Thoracic aorta (tissue), 2 donors: Measurements from ENCODE around the gene ODF2. TPM values are rescaled to one million over a fixed set of nuclear protein-coding genes. Genes with fewer than 3 reads are reported as not detected.

Experiments used
- ATAC-seq: fragments of 150-250 bp; one replicate; pipeline ENCODE4 v1.8.0; 2017; ENCODE audit warnings: low read depth; ENCODE audit not compliant: insufficient number of reproducible peaks, low FRiP score
- DNase-seq: peaks from one replicate; pipeline ENCODE4 v3.0.0-alpha.2; 2020; ENCODE audit warnings: low spot score
- H3K27ac ChIP-seq, 2 donors: fragments of 200-600 bp; sonication (generic); 1 replicate in 1 of 2; 2 replicates in 1 of 2; pipeline ENCODE4 v1.5.1; 2016; ENCODE audit warnings: mild to moderate bottlenecking in 2 of 2, moderate library complexity in 2 of 2
- H3K27me3 ChIP-seq: fragments of 200-600 bp; sonication (generic); replicated peaks from 2 replicates; pipeline ENCODE4 v1.6.0; 2016; ENCODE audit warnings: mild to moderate bottlenecking; ENCODE audit not compliant: insufficient read depth
- H3K36me3 ChIP-seq: fragments of 200-600 bp; sonication (generic); one replicate; pipeline ENCODE4 v1.5.1; 2016
- H3K4me1 ChIP-seq, 2 donors: fragments of 200-600 bp; sonication (generic); 1 replicate in 1 of 2; 2 replicates in 1 of 2; pipeline versions ENCODE4 v1.5.1 to v1.6.0; 2016; ENCODE audit warnings: low read depth in 2 of 2, mild to moderate bottlenecking in 1 of 2; ENCODE audit not compliant: control insufficient read depth in 1 of 2
- H3K4me3 ChIP-seq: fragments of 200-600 bp; sonication (generic); 2 replicates; pipeline ENCODE4 v1.5.1; 2016; ENCODE audit warnings: mild to moderate bottlenecking
- H3K9me3 ChIP-seq: fragments of 200-600 bp; sonication (generic); 2 replicates; pipeline ENCODE4 v1.5.1; 2016
- CTCF ChIP-seq: fragments of 200-600 bp; sonication (generic); IDR thresholded peaks from one replicate; pipeline ENCODE4 v1.5.1; 2019; ENCODE audit warnings: antibody characterized with exemption
- total RNA-seq, 2 donors: library from RNA; depleted of rRNA; stranded (reverse); fragments of >200 nt; gene quantifications; one replicate each; pipeline versions ENCODE4 v1.1.0 to v1.2.3, GENCODE V29; 2016

ODF2 gene
- total RNA-seq, 2 donors from 2014 or later = 22.5 to 36.5 TPM

GRCh38 chr9:128493424-128493823 is 37.6 kb downstream of the ODF2 start:
- peaks cover 29% of the 10 kb centered on the region for H3K36me3 ChIP-seq
- H3K4me1 ChIP-seq = peaks cover 0 to 8% of the 10 kb centered on the region in 2 donors
- H3K27ac ChIP-seq = no peak overlapping the region
- H3K4me3 ChIP-seq = no peak overlapping the region
- H3K9me3 ChIP-seq = no peaks in the 10 kb centered on the region
- H3K27me3 ChIP-seq = no peaks in the 10 kb centered on the region
- ATAC-seq (no peak), DNase-seq (no peak)
- no peak for TF ChIP-seq CTCF

DNA sequence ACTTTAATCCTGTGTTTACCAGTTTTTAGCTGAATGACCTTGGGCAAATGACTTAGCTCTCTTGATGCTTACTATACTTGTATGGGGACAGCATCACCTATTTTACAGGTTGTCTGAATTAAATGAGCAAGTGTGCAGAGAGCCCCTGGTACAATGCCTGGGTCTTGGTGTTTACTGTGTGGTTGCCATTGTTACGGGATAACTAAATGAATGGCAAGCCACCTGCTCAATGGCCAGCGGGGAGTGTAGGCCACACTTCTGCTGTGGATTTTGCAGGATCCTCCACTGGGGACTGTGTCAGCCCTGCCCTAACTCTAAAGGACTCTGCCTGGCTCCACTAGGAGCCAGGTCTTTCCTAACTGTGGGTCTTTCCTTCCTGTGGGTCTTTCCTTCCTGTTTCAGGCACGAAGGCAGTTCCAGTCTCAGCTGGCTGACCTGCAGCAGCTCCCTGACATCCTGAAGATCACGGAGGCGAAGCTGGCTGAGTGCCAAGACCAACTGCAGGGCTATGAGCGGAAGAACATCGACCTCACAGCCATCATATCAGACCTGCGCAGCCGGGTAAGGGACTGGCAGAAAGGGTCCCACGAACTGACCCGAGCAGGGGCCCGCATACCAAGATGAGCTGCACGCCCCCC is 38.4 kb downstream of the ODF2 start:
- no peak for TF ChIP-seq CTCF
- H3K27ac ChIP-seq = no peak overlapping the region
- H3K36me3 ChIP-seq = peaks cover 29% of the 10 kb centered on the region
- H3K9me3 ChIP-seq = no peaks in the 10 kb centered on the region
- ATAC-seq (no peak), DNase-seq (no peak)
- peaks cover 0 to 8% of the 10 kb centered on the region in 2 donors for H3K4me1 ChIP-seq
- H3K4me3 ChIP-seq = no peak overlapping the region
- no peaks in the 10 kb centered on the region for H3K27me3 ChIP-seq

- TF ChIP-seq CTCF = no peak
- no peak overlapping the region for H3K27ac ChIP-seq
Measured at GRCh38 chr9:128494746-128495129, 38.9 kb downstream of the ODF2 start.

DNA sequence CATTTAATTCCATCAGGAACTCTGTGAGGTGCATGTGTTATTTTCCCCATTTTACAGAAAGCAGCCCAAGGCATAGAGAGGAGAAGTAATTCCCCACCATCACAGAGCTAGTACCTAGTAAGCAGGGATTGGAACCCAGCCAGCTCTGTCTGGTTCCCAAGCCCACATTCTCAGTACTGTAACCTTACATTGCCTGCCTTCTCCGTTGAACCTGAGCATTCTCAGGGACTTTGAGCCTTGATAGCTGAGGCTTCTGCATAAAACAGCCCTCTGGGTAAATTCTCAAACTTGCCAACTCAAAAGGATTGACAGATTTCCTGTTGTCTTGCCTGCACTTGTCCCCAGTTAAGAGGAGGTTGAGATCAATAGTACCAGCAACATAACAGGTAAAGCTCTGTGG is 39.5 kb downstream of the ODF2 start:
- H3K36me3 ChIP-seq = peaks cover 33% of the 10 kb centered on the region
- no peak overlapping the region for H3K4me3 ChIP-seq
- peaks cover 4 to 14% of the 10 kb centered on the region in 2 donors for H3K4me1 ChIP-seq
- no peak for DNase-seq
- no peaks in the 10 kb centered on the region for H3K9me3 ChIP-seq
- no peaks in the 10 kb centered on the region for H3K27me3 ChIP-seq
- no peak for ATAC-seq
- H3K27ac ChIP-seq = no peak overlapping the region
- TF ChIP-seq CTCF = no peak

More at GRCh38 chr9:128494746-128495129, 38.9 kb downstream of the ODF2 start:
- Histone ChIP-seq H3K27me3 (no peaks in the 10 kb centered on the region), H3K4me1 (peaks cover 0 to 9% of the 10 kb centered on the region in 2 donors), H3K4me3 (no peak overlapping the region), H3K36me3 (peaks cover 29% of the 10 kb centered on the region), H3K9me3 (no peaks in the 10 kb centered on the region)
- no peak for ATAC-seq
- no peak for DNase-seq

GRCh38 chr9:128495804-128496417 is 40.1 kb downstream of the ODF2 start:
- no peak for TF ChIP-seq CTCF
- no peaks in the 10 kb centered on the region for H3K27me3 ChIP-seq
- peaks cover 33% of the 10 kb centered on the region for H3K36me3 ChIP-seq
- peaks cover 10 to 20% of the 10 kb centered on the region in 2 donors for H3K4me1 ChIP-seq
- H3K4me3 ChIP-seq = no peak overlapping the region
- no peak for ATAC-seq
- no peak overlapping the region for H3K27ac ChIP-seq
- DNase-seq = no peak
- no peaks in the 10 kb centered on the region for H3K9me3 ChIP-seq
